T-helper 2 cell (primary cell): ENCODE measurements around the gene PDZK1.
"Not testable (repeated sequence)": the region's sequence is repeated elsewhere in the genome, so short reads cannot be mapped to it uniquely, and the experiment has no call there.

Source experiments
- DNase-seq, 5 experiments: peaks; one replicate each; pipeline versions ENCODE4 v3.0.0 to v3.0.0-alpha.2; 2012 to 2022

Gene PDZK1

DNA sequence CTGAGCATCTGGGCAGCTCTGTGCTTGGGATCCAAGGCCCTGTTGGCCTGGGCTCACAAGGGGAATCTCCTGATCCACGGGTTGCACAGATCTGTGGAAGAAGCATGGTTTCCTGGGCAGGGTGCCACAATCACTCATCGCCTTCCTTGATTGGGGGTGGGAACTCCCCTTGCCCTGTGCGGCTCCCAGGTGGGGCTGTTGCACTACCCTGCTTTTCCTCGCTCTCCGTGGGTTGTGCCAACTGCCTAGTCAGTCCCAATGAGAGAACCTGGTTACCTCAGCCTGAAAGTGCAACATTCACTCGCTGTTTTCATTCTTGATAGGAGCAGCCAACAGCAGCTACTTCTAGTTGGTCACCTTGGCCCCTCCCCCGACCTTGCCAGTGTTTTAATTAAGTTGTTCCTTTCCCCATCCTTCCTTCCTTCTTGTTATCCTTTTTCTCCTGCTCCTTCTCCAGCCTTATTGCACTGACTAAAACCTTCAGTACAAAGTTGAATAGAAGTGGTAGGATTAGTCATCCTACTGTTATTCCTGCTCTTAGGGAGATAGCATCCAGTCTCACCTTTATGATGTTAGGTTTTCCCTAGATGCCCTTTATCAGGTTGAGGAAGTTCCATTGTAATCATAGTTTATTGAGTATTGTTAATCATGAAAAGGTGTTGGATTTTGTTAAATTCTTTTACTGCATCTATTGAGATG lies 50.8 kb downstream of the PDZK1 start:
- not testable (repeated sequence) for DNase-seq

DNA sequence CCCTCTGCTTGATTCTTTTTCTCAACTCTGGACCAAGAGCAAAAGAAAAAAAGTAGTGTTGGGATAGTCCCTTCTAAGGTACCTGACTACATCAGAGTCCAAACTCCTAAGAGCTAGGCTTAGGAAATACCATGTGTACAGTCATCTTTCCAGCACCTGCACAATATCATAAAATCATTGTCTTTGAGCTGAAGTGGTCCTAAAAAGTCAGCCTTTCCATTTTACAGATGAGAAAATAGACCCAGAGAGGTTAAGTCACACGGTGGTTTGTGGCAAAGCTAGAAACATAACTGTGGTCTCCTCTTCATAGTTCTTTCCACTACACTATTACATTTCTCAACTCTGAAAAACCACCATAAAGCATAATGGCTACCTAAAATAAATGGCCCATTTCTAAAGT lies 63.2 kb downstream of the PDZK1 start:
- DNase-seq = not testable (repeated sequence)

DNA sequence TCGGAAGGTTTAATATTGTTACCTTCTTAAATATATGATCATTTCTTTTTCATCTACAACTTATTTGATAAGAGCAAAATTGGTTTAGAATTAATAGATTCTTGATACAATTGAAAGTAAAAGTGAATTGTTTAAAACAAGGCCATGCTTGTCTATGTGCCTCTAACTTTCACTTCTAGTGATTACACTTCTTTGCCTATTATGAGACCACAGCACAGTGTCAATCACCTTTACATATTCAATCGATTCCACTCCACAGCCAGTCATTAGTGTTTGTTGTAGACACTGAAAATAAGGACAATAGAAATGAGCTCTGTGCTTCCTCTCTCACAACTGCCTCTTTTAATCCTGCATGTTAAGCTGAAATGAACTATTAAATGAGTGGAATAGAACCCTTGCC lies 65.3 kb downstream of the PDZK1 start:
- not testable (repeated sequence) for DNase-seq

DNA sequence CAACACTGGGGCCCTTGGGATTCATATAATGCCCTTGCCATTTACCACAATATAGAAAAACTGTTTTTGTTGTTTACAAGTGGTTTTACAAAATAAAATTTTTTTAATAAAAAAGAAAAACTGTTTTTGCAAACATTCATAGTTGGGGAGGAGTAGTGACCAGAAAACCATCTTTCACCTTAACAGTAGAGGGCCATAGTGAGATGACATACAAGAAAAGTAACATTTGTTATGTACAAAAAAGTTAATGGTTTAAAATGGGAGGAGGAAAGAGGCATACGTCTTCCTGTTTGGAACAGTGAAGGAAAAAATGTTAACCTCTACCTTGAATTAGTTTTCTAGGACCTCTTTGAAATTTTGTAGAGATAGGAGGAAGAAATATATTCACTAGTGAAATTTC lies 70.9 kb downstream of the PDZK1 start:
- DNase-seq = not testable (repeated sequence)

DNA sequence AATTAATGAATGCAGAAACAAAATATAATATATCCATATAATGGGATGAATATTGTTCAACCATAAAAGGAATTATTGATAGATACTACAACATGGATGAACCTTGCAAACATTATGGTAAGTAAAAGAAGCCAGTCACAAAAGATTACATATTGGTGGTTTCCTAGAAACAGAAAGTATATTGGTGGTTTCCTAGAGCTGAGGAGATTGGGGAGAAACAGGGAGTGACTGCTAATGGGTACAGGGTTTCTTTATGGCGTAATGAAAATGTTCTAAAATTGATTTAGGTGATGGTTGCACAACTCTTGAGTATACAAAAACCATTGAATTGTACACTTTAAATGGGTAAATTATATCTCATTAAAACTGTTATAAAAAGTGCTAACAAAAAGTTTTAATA lies 85.0 kb downstream of the PDZK1 start:
- not testable (repeated sequence) for DNase-seq
